HG03565 (cell line): ENCODE data around the gene GART.
A peak's percentile ranks its signal among the peaks of the same experiment; 100 is the strongest.

Experiments
- ATAC-seq: cut with Tn5 transposase; IDR thresholded peaks from one replicate; pipeline ENCODE4 v1.9.1; 2021; ENCODE audit warnings: mild to moderate bottlenecking, moderate library complexity; ENCODE audit not compliant: unreplicated experiment

Gene GART

DNA sequence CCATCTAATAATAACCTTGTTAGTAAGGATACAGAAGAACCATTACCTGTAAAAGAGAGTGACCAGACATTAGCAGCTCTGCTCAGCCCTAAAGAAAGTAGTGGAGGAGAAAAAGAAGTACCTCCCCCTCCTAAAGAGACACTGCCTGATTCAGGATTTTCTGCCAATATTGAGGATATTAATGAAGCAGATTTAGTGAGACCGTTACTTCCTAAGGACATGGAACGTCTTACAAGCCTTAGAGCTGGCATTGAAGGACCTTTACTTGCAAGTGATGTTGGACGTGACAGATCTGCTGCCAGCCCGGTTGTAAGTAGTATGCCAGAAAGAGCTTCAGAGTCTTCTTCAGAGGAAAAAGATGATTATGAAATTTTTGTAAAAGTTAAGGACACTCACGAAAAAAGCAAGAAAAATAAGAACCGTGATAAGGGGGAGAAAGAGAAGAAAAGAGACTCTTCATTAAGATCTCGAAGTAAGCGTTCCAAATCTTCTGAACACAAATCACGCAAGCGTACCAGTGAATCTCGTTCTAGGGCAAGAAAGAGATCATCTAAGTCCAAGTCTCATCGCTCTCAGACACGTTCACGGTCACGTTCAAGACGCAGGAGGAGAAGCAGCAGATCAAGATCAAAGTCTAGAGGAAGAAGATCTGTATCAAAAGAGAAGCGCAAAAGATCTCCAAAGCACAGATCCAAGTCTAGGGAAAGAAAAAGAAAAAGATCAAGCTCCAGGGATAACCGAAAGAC, 12.5 kb upstream of the GART start:
- ATAC-seq, result no peak

DNA sequence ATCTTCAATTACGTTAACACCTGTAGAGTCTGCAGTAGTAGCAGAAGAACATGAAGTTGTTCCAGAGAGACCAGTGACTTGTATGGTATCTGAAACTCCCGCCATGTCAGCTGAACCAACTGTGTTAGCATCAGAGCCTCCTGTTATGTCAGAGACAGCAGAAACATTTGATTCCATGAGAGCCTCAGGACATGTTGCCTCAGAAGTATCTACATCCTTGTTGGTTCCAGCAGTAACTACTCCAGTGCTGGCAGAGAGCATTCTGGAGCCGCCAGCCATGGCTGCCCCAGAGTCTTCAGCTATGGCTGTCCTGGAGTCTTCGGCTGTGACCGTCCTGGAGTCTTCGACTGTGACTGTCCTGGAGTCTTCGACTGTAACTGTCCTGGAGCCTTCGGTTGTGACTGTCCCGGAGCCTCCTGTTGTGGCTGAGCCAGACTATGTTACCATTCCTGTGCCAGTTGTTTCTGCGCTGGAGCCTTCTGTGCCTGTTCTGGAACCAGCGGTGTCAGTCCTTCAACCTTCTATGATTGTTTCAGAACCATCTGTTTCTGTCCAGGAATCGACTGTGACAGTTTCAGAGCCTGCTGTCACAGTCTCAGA, 11.2 kb upstream of the GART start:
- ATAC-seq, result no peak

DNA sequence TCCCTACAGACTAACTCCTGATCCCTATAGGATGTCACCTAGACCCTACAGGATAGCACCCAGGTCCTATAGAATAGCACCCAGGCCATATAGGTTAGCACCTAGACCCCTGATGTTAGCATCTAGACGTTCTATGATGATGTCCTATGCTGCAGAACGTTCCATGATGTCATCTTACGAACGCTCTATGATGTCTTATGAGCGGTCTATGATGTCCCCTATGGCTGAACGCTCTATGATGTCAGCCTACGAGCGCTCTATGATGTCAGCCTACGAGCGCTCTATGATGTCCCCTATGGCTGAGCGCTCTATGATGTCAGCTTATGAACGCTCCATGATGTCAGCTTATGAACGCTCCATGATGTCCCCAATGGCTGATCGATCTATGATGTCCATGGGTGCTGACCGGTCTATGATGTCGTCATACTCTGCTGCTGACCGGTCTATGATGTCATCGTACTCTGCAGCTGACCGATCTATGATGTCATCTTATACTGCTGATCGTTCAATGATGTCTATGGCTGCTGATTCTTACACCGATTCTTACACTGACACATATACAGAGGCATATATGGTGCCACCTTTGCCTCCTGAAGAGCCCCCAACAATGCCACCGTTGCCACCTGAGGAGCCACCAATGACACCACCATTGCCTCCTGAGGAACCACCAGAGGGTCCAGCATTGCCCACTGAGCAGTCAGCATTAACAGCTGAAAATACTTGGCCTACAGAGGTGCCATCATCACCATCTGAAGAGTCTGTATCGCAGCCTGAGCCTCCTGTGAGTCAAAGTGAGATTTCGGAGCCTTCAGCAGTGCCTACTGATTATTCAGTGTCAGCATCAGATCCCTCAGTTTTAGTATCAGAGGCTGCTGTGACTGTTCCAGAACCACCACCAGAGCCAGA, 10.4 kb upstream of the GART start:
- ATAC-seq, result no peak

DNA sequence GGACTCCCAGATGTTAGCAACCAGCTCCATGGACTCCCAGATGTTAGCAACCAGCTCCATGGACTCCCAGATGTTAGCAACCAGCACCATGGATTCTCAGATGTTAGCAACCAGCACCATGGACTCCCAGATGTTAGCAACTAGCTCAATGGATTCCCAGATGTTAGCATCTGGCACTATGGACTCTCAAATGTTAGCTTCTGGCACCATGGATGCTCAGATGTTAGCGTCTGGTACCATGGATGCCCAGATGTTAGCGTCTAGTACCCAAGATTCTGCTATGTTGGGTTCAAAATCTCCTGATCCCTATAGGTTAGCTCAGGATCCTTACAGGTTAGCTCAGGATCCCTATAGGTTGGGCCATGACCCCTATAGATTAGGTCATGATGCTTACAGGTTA, 9.7 kb upstream of the GART start:
- ATAC-seq, result no peak

DNA sequence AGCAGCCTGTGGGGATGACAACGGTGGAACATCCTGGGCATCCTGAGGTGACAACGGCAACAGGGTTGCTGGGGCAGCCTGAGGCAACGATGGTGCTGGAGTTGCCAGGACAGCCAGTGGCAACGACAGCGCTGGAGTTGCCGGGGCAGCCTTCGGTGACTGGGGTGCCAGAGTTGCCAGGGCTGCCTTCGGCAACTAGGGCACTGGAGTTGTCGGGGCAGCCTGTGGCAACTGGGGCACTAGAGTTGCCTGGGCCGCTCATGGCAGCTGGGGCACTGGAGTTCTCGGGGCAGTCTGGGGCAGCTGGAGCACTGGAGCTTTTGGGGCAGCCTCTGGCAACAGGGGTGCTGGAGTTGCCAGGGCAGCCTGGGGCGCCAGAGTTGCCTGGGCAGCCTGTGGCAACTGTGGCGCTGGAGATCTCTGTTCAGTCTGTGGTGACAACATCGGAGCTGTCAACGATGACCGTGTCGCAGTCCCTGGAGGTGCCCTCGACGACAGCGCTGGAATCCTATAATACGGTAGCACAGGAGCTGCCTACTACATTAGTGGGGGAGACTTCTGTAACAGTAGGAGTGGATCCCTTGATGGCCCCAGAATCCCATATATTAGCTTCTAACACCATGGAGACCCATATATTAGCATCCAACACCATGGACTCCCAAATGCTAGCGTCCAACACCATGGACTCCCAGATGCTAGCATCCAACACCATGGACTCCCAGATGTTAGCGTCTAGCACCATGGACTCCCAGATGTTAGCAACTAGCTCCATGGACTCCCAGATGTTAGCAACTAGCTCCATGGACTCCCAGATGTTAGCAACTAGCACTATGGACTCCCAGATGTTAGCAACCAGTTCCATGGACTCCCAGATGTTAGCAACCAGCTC, 9.1 kb upstream of the GART start:
- ATAC-seq, result no peak

DNA sequence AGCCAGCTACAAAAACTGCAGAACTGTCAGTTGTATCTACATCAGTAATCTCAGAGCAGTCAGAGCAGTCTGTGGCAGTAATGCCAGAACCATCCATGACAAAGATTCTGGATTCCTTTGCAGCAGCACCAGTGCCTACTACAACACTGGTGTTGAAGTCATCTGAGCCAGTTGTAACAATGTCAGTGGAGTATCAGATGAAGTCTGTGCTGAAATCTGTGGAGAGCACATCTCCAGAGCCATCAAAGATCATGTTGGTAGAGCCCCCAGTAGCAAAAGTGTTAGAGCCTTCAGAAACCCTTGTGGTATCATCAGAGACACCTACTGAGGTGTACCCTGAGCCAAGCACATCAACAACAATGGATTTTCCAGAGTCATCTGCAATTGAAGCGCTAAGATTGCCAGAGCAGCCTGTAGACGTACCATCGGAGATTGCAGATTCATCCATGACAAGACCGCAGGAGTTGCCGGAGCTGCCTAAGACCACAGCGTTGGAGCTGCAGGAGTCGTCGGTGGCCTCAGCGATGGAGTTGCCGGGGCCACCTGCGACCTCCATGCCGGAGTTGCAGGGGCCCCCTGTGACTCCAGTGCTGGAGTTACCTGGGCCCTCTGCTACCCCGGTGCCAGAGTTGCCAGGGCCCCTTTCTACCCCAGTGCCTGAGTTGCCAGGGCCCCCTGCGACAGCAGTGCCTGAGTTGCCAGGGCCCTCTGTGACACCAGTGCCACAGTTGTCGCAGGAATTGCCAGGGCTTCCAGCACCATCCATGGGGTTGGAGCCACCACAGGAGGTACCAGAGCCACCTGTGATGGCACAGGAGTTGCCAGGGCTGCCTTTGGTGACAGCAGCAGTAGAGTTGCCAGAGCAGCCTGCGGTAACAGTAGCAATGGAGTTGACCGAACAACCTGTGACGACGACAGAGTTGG, 8.2 kb upstream of the GART start:
- no peak for ATAC-seq

DNA sequence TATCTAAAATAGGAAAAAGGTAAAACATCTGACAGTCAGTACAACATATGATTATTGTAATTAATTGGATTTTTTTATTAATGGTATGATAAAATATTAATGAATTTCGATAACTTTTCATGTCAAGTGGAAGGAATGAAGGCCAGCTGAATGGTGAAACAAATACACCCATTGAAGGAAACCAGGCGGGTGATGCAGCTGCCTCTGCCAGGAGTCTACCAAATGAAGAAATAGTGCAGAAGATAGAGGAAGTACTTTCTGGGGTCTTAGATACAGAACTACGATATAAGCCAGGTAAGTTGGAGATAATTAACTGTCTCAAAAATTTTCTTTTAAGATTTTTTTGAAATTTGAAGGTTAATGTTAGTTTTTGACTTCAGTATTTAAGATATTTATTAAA, 4.2 kb upstream of the GART start:
- no peak for ATAC-seq

DNA sequence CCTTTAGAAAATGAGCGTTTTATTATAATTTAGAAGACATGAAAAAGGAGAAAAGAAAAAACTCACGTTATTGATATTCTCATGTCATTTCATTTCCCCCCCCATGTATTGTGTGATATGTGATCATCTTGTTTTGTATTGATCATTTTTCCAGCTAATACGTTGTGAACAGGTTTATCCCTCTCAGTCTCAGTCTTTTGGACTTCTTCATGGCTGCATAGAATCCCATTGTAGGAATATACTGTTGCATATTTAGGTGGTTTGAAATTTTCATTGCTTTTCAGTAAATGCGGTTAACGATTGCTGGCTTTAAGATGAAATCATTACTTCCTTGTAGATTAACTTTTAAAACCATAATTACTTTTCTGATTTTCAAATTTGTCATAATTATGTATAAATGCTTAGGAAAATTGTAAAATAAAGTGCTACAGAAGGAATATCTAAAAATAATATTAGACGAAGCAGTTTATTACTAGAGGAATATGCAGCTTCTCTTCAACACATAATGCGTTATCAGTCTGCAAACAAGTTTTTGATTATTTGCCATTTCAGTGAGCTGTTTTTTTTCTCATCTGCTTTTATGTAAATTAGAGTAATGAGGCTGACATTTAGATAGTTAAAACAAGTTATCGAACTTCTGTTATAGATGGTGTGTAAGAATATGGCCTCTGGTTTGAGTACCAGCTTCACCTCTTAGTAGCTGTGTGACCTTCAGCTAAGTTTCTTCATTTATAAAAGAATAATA, 2.7 kb upstream of the GART start:
- no peak for ATAC-seq

DNA sequence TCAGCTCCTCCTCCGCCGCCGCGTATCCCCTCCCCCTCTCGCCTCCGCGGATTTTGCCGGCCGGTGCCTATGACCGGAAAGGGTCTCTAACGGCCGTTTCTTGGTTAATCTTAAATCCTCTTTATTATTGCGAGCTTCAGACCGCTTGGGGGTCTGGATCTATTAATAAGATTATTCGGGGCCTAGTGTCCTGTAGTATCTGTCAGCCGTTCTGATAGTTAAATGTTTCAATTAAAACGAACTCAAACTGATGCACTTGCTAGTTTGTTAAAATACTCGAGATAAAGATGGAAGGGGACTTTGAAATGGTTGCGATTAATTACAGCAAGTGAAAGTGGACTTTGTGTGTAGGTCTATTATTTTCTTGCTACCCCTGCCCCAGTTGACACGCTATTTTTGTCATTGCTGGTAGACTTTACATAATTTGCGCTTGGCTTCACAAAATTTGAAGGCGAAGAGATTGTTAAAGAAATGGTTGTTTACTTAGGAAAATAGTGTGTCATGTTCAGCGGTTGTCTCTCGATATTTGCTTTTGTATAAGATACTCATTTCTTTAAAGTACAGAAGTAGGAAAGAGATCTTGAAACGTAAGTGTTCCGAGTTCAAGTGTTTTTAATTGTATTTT, 1.7 kb upstream of the GART start:
- no peak for ATAC-seq

DNA sequence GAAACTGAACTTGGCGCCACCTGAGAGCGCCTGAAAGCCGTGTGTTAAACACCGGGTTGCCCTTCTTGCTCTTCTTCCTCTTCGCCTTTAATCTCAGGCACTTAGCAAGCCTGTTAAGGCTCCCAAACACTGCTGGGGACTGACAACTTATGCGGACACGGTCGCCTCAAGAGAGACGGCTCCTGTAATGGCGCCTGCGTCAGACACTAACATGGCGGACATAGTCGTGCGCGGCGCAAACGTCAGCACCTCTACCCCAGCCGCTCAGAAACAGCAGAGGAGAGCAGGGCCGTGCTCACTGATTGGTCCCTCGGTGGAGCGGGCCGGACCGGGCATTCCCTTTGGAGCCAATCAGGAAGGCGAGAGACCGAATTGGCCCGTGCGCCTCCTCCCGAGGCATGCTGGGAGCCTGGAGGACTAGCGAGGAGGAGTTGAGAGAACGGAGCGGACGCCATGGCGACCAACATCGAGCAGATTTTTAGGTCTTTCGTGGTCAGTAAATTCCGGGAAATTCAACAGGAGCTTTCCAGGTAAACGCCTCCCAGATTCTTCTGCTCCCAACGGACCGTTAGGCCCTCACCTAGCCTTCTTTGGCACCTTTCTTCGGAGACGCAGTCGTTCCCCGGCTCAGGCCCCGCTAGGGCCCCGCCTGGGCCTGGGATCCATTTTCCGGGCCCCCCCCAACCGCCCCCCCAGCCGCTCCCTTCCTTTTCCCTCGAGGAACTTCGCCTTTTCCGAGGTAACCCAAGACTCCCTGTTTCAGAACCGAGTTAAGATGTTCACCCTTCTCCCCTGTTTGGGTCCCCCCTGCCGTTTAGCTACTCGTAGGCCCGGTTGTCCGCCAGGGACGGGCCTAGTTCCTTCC, 955 bp upstream of the GART start, which contains the start of gene SON:
Gene SON (plus strand): TSS at position 399 of the 865 bp plus-strand sequence. CDS start 55 bp downstream, at position 454.
- ATAC-seq, result peak; percentile 85

DNA sequence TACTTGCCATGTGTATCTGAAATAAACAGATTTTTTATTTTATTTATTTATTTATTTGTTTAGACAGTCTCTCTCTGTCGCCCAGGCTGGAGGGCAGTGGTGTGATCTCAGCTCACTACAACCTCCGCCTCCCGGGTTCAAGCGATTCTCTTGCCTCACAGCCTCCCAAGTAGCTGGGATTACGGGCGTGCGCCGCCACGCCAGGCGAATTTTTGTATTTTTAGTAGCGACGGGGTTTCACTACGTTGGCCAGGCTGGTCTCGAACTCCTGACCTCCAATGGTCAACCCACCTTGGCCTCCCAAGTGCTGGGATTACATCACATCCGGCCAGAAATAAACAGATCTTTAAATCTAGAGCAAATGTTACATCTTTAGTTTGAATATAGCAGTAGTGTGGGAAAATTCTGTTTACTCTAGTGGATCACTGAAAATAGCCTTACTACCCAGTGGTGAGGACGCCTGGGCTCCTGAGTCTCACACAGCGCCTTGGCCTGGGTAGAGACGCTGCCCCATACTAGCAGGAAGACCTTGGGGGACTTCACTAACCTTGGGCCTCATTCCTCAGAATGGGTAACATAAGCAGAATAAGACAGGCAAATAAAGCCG, 709 bp downstream of the GART start:
- no peak for ATAC-seq

DNA sequence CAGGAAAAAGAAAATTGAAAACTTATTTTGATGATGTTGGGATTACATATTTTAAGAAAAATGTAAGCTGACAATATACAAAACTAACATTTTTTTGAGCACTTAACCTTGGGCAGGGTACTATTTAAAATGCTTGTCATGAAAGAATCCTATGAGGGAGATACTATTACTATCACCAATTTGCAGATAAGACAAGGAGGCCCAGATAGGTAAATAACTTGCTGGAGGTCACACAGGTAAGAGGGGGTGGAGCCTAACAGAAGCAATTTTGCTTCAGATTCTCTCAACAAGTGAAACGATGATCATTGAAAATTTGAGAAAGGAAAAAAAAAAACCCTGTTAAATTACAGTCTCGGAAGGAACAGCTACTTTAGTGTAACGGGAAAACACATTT, 1.2 kb downstream of the GART start:
- no peak for ATAC-seq

DNA sequence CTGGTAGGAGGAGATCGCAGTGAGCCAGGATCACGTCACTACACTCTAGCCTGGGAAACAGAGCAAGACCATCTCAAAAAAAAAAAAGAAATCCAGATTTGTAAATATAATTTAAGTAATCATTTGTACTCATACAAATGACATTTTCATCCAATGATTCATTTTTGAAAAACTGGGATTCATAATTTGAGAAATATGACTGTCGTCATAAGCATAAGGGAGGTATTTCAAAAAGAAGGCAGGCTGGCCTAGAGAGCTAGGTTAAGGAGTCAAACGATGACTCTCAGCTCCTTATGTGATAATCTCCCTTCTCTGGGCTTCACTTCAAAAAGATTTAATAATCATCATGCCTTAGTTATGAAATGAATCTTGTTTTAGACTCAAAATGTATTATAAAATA, 2.3 kb downstream of the GART start:
- no peak for ATAC-seq

DNA sequence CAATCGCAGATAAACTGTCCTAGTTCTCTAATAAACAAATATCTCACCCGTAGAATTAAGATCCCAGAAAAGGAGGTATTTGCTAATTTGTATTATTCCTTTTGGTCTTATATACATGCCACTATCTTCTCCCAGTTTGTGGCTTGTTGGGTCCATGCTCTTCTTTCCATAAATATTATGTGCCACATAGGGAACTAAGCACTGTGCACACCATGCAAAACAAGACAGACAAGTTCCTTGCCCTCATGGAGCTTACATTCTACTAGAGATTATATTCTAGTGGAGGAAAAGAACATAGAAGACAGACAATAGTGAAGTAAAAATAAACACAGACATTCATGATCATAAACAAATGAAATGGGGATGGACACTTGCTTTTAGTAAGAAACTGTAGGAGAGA, 4.7 kb downstream of the GART start:
- no peak for ATAC-seq

DNA sequence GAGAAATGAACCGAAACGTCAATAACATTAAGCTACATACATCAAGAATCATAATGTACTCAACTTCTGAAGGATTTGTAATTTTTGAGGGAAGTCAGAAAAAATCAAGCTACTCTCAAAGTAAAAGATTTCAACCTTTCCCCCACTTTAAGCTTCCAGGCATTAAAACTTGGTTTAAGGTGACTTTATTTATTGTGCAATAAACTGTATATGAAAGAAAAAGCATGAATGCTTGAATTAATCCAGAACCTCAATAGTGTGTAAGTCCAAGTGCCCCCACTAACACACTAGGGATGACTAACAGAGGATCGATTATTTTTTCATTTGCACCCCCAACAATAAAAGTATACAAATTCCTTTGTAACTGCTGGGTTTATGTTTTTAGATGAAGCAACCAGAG, 10.9 kb downstream of the GART start:
- ATAC-seq, result no peak

DNA sequence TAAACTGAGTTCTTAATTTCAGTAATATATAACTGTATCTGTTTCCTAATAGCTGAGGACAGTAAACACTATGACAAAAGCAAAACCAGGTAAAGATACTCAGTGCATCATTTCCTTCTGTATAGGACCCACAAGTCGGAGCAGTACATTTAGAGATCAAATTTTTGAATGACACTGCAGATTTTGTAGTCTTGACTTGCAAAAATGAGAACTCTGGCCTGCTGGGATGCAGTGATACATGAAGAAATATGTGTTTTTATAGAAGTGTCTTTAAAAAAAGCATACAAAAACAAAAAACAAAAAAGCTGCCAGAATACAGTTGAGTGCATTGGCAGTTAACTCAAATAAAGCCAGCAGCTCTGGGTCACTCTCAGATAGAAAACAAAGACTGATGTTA, 19.0 kb downstream of the GART start:
- no peak for ATAC-seq

DNA sequence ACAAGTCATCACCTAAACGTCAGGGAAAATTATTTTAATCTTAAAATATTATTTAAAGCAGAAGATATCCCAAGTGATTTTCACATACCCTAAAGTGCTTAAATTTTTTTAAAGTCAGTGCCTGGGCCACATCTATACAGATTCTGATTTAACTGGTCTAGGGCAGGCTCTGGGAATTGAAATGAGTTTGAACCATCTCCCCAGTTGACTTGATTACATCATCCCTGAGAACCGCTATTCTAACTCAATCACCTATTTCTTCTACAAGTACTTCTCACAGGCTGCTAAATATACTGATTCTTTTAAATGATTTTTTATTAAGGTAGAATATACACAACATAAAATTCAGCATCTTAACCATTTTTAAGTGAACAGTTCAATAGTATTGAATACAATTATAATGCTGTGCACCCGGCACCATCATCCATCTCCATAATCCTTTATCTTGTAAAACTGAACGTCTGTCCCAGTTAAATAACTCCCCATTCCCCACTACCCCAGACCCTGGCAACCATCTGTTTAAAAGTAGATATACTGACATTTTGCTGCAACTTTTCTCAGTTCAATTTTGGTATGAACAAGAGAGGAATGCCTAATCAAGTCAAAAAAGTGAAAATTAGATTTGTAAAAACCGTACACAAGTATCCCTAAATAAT, 19.5 kb downstream of the GART start:
- no peak for ATAC-seq
